Loucy (cell line): ENCODE measurements around the gene TAF3.

ENCODE experiments used
- H2AFZ ChIP-seq: fragments of 200-600 bp; sonication (generic); 2 replicates; pipeline ENCODE4 v1.6.0; 2016; ENCODE audit warnings: antibody characterized with exemption, mild to moderate bottlenecking, low read length, moderate library complexity
- H3F3A ChIP-seq: fragments of 200-600 bp; 2 replicates; pipeline ENCODE4 v1.6.0; 2016; ENCODE audit warnings: antibody characterized with exemption, low read depth, mild to moderate bottlenecking
- H3K27me3 ChIP-seq: fragments of 200-600 bp; sonication (generic); 2 replicates; pipeline ENCODE4 v1.6.1; 2014; ENCODE audit warnings: low read length, mild to moderate bottlenecking; ENCODE audit not compliant: insufficient read depth, poor library complexity, severe bottlenecking
- H3K36me3 ChIP-seq: fragments of 200-600 bp; sonication (generic); 2 replicates; pipeline ENCODE4 v1.6.1; 2016; ENCODE audit warnings: low read length; ENCODE audit not compliant: insufficient read depth
- H3K4me1 ChIP-seq: fragments of 200-600 bp; sonication (generic); 2 replicates; pipeline ENCODE4 v1.5.1; 2014; ENCODE audit warnings: low read length, mild to moderate bottlenecking; ENCODE audit not compliant: insufficient read depth, poor library complexity, severe bottlenecking
- H3K4me2 ChIP-seq: fragments of 200-600 bp; sonication (generic); 2 replicates; pipeline ENCODE4 v1.6.0; 2014; ENCODE audit warnings: antibody characterized with exemption, low read length, low read depth, mild to moderate bottlenecking; ENCODE audit not compliant: poor library complexity, severe bottlenecking
- H3K4me3 ChIP-seq: fragments of 200-600 bp; sonication (generic); 2 replicates; pipeline ENCODE4 v1.5.1; 2014; ENCODE audit warnings: low read length, mild to moderate bottlenecking, mixed read lengths; ENCODE audit not compliant: poor library complexity, severe bottlenecking
- H3K79me2 ChIP-seq: fragments of 200-600 bp; sonication (generic); 2 replicates; pipeline ENCODE4 v1.6.1; 2014; ENCODE audit warnings: low read length; ENCODE audit not compliant: insufficient read depth
- H3K9ac ChIP-seq: fragments of 200-600 bp; sonication (generic); 2 replicates; pipeline ENCODE4 v1.6.0; 2014; ENCODE audit warnings: mild to moderate bottlenecking, low read depth, low read length, moderate library complexity; ENCODE audit not compliant: poor library complexity, severe bottlenecking
- H3K9me2 ChIP-seq: fragments of 200-600 bp; sonication (generic); replicated peaks from 2 replicates; pipeline ENCODE4 v1.6.1; 2016; ENCODE audit warnings: low read depth, low read length, mixed read lengths
- H3K9me3 ChIP-seq: fragments of 200-600 bp; sonication (generic); 2 replicates; pipeline ENCODE4 v1.6.1; 2014; ENCODE audit warnings: mild to moderate bottlenecking, antibody characterized with exemption, low read length, low read depth; ENCODE audit not compliant: insufficient read depth
- H4K20me1 ChIP-seq: fragments of 200-600 bp; sonication (generic); 2 replicates; pipeline ENCODE4 v1.6.0; 2014; ENCODE audit warnings: antibody characterized with exemption, low read length, mild to moderate bottlenecking; ENCODE audit not compliant: insufficient read depth, poor library complexity, severe bottlenecking
- CTCF ChIP-seq: fragments of 200-600 bp; sonication (generic); conservative IDR thresholded peaks from 2 replicates; pipeline ENCODE4 v1.5.1; 2014; ENCODE audit warnings: mild to moderate bottlenecking, antibody characterized with exemption, low read length
- EZH2phosphoT487 ChIP-seq: fragments of 200-600 bp; IDR thresholded peaks from 2 replicates; pipeline ENCODE4 v1.6.1; 2018; ENCODE audit warnings: antibody characterized with exemption, mild to moderate bottlenecking, moderate library complexity, borderline replicate concordance

Gene TAF3

GRCh38 chr10:7881119-7881518 is 62.8 kb downstream of the TAF3 start:
- Histone ChIP-seq H3K4me1 (peaks cover 4% of the 10 kb centered on the region), H3K9me2 (no peaks in the 10 kb centered on the region), H3K79me2 (peaks cover 34% of the 10 kb centered on the region), H3F3A (no peaks in the 10 kb centered on the region), H4K20me1 (peaks cover 5% of the 10 kb centered on the region), H3K4me3 (no peak overlapping the region), H3K9me3 (no peaks in the 10 kb centered on the region), H3K36me3 (no peaks in the 10 kb centered on the region), H3K9ac (no peak overlapping the region), H3K27me3 (no peaks in the 10 kb centered on the region), H2AFZ (no peak overlapping the region), H3K4me2 (no peak overlapping the region)
- no peak for TF ChIP-seq EZH2phosphoT487
- TF ChIP-seq CTCF = no peak

- no peak overlapping the region for H3K4me3 ChIP-seq
- no peaks in the 10 kb centered on the region for H3F3A ChIP-seq
- no peak overlapping the region for H2AFZ ChIP-seq
- no peaks in the 10 kb centered on the region for H3K9me3 ChIP-seq
- no peaks in the 10 kb centered on the region for H3K9me2 ChIP-seq
- H3K27me3 ChIP-seq = no peaks in the 10 kb centered on the region
- no peak overlapping the region for H3K4me2 ChIP-seq
- no peak overlapping the region for H3K9ac ChIP-seq
- no peaks in the 10 kb centered on the region for H3K36me3 ChIP-seq
- H3K4me1 ChIP-seq = peaks cover 4% of the 10 kb centered on the region
- peaks cover 21% of the 10 kb centered on the region for H3K79me2 ChIP-seq
- TF ChIP-seq CTCF (no peak), EZH2phosphoT487 (no peak)
- H4K20me1 ChIP-seq = peaks cover 5% of the 10 kb centered on the region
Measured at GRCh38 chr10:7886056-7886455, 67.8 kb downstream of the TAF3 start.

DNA sequence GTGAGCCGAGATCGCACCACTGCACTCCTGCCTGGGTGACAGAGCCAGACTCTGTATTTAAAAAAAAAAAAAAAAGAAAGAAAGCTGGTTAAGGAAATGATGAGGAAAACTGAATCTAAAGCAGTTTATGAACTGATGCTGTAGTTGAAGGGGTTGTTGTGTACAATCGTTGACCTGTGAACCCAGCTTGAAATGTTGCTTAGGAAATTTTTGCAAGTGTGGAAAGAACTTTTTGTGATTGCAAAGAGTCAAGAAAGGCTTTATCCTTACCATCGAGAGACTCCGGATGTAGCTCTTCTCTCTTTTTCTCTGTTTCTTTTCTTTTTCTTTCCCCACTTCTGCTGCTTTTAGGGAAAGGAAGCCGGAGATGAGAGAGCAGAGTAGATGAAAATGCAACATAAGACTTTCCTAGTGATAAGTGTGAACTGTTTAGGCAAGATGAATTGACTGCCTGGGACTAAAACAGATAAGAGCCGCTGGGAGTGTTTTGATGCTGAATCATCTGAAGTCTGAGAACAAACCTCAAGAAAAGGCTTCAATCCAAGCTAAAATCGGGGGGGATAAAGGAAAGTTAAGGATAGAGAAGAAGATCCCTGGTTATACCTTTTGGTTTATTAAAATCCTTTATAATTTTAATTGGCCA is 69.0 kb downstream of the TAF3 start:
- Histone ChIP-seq H3K36me3 (no peaks in the 10 kb centered on the region), H3K4me3 (no peak overlapping the region), H3K9ac (no peak overlapping the region), H3K27me3 (no peaks in the 10 kb centered on the region), H3K4me2 (no peak overlapping the region), H2AFZ (no peak overlapping the region), H3K9me2 (no peaks in the 10 kb centered on the region), H3K9me3 (no peaks in the 10 kb centered on the region), H3F3A (no peaks in the 10 kb centered on the region), H4K20me1 (peaks cover under 1% of the 10 kb centered on the region), H3K79me2 (peaks cover 18% of the 10 kb centered on the region; the same call in 1 of the 2 replicates), H3K4me1 (peaks cover 2% of the 10 kb centered on the region)
- TF ChIP-seq EZH2phosphoT487 (no peak), CTCF (no peak)
